ENCODE measurements around the gene NANOS1. TPM values are rescaled to one million over a fixed set of nuclear protein-coding genes. Genes with fewer than 3 reads are reported as not detected.

The NANOS1 gene
- total and polyA plus RNA-seq, 9 of the 15 experiments (the other 6 are each of a cell fraction or from before 2014, with no cell fraction given), result 0.14 to 1.6 (median 0.83) TPM; not detected in 1

DNA sequence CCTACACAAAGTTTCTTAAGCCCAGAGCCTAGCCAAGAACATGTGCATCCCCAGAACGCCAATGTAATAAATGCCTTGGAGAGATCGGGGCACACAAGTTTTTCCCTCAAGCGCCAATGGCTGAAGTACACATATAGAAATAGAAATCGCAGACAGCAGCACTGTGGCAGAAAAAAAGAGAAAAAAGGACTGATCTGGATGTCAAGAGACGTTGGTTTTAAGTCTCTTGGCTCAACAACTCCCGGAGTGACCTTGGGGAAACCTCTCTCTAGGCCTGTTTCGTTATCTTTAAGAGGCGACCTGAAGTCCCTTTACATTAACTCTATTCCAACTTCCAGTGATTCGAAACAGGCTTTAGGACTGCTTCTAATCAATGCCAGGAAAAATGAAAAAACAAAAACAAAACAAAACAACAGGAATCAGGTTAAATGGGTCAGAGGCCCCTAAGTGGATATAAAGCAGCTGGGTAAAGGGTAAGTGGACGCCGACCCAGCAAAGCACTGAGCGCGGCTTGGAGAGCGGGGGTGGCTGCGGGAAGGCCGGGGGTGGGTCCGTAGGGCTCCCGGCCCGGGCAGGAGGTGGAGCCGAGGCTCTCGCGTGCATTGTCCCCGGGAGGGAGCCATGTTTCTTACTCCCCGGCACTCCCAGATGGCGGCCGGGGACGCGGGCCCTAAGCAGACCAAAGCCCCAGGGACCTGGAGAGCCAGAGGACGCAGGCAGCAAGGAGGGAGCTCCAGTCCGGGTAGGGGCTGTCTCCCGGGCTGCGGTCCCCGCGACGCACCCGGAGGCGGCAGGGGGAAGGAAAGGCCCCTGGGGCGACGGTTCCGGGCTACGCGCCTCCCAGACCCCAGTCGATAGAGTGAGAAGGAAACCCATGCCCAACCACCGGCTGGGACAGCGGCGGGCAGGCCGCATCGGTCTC, 50.3 kb downstream of the NANOS1 start (continued):
- TF ChIP-seq JUND (IDR thresholded peaks at IDR 0.05; ENCODE audit: borderline replicate concordance, low read depth, low read length) (0 out of 2 replicates have a peak, but pooled peaks have one; percentile 5), JUND (tag; IDR thresholded peaks at IDR 0.05; ENCODE audit: borderline replicate concordance, low read depth, low read length) (no peak), HEY1 (CRISPR knock-in tag; IDR thresholded peaks at IDR 0.05; ENCODE audit: borderline replicate concordance) (no peak), ZNF778 (CRISPR knock-in tag; IDR thresholded peaks at IDR 0.05) (no peak), HNRNPL (IDR thresholded peaks at IDR 0.05; ENCODE audit: low read depth, low read length) (no peak), FOSL1 (tag; conservative IDR thresholded peaks at IDR 0.05) (no peak), RB1 (IDR thresholded peaks at IDR 0.05; ENCODE audit: low read depth) (no peak), NCOA1 (IDR thresholded peaks at IDR 0.05; ENCODE audit: low read depth) (no peak), ZKSCAN1 (IDR thresholded peaks at IDR 0.05; ENCODE audit: low read depth, low read length) (no peak), SMARCC2 (IDR thresholded peaks at IDR 0.05; ENCODE audit: low read depth) (no peak), MYBL2 (IDR thresholded peaks at IDR 0.05; ENCODE audit: low read depth) (no peak), MYBL2 (CRISPR knock-in tag; IDR thresholded peaks at IDR 0.05; ENCODE audit: borderline replicate concordance) (no peak)
- TF ChIP-seq, protein P1, sequence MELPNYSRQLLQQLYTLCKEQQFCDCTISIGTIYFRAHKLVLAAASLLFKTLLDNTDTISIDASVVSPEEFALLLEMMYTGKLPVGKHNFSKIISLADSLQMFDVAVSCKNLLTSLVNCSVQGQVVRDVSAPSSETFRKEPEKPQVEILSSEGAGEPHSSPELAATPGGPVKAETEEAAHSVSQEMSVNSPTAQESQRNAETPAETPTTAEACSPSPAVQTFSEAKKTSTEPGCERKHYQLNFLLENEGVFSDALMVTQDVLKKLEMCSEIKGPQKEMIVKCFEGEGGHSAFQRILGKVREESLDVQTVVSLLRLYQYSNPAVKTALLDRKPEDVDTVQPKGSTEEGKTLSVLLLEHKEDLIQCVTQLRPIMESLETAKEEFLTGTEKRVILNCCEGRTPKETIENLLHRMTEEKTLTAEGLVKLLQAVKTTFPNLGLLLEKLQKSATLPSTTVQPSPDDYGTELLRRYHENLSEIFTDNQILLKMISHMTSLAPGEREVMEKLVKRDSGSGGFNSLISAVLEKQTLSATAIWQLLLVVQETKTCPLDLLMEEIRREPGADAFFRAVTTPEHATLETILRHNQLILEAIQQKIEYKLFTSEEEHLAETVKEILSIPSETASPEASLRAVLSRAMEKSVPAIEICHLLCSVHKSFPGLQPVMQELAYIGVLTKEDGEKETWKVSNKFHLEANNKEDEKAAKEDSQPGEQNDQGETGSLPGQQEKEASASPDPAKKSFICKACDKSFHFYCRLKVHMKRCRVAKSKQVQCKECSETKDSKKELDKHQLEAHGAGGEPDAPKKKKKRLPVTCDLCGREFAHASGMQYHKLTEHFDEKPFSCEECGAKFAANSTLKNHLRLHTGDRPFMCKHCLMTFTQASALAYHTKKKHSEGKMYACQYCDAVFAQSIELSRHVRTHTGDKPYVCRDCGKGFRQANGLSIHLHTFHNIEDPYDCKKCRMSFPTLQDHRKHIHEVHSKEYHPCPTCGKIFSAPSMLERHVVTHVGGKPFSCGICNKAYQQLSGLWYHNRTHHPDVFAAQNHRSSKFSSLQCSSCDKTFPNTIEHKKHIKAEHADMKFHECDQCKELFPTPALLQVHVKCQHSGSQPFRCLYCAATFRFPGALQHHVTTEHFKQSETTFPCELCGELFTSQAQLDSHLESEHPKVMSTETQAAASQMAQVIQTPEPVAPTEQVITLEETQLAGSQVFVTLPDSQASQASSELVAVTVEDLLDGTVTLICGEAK (IDR thresholded peaks at IDR 0.05), result no peak
- TF ChIP-seq, protein P1 (CRISPR knock-in tag; IDR thresholded peaks at IDR 0.05), result no peak
- TF ChIP-seq, protein P2, sequence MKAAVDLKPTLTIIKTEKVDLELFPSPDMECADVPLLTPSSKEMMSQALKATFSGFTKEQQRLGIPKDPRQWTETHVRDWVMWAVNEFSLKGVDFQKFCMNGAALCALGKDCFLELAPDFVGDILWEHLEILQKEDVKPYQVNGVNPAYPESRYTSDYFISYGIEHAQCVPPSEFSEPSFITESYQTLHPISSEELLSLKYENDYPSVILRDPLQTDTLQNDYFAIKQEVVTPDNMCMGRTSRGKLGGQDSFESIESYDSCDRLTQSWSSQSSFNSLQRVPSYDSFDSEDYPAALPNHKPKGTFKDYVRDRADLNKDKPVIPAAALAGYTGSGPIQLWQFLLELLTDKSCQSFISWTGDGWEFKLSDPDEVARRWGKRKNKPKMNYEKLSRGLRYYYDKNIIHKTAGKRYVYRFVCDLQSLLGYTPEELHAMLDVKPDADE (conservative IDR thresholded peaks at IDR 0.05; ENCODE audit: control insufficient read depth, low read depth, low read length), result peak; percentile 58; the same call in 1 of the 2 replicates
- TF ChIP-seq, protein P3, sequence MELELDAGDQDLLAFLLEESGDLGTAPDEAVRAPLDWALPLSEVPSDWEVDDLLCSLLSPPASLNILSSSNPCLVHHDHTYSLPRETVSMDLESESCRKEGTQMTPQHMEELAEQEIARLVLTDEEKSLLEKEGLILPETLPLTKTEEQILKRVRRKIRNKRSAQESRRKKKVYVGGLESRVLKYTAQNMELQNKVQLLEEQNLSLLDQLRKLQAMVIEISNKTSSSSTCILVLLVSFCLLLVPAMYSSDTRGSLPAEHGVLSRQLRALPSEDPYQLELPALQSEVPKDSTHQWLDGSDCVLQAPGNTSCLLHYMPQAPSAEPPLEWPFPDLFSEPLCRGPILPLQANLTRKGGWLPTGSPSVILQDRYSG (tag; conservative IDR thresholded peaks at IDR 0.05; ENCODE audit: low read depth), result no peak
